ENCODE data around the gene MYEOV. TPM values are rescaled to one million over a fixed set of nuclear protein-coding genes. Genes with fewer than 3 reads are reported as not detected.

Gene MYEOV
- total and polyA plus RNA-seq, 9 of the 15 experiments (the other 6 are each of a cell fraction or from before 2014, with no cell fraction given) = 10.2 to 133 (median 32.2) TPM

GRCh38 chr11:69298267-69299022 lies 4.5 kb downstream of the MYEOV start (continued):
- TF ChIP-seq ZNF395 (CRISPR knock-in tag; IDR thresholded peaks at IDR 0.05) = no peak
- no peak for TF ChIP-seq ZNF551 (CRISPR knock-in tag; IDR thresholded peaks at IDR 0.05)
- TF ChIP-seq, protein P1, sequence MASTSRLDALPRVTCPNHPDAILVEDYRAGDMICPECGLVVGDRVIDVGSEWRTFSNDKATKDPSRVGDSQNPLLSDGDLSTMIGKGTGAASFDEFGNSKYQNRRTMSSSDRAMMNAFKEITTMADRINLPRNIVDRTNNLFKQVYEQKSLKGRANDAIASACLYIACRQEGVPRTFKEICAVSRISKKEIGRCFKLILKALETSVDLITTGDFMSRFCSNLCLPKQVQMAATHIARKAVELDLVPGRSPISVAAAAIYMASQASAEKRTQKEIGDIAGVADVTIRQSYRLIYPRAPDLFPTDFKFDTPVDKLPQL (IDR thresholded peaks at IDR 0.05; ENCODE audit: extremely low read depth, insufficient read length) = no peak
- TF ChIP-seq ZNF57 (CRISPR knock-in tag; IDR thresholded peaks at IDR 0.05) = no peak
- peak; percentile 14; the same call in 1 of the 2 replicates for TF ChIP-seq ARID1B (IDR thresholded peaks at IDR 0.05)
- no peak for TF ChIP-seq ZNF766 (CRISPR knock-in tag; conservative IDR thresholded peaks at IDR 0.05)
- TF ChIP-seq ZNF449 (CRISPR knock-in tag; IDR thresholded peaks at IDR 0.05) = no peak
- no peak for TF ChIP-seq SIX5 (IDR thresholded peaks at IDR 0.05; ENCODE audit: borderline replicate concordance in 1 of 2, insufficient read depth in 1 of 2, low read depth in 1 of 2, low read length in 2 of 2)
- TF ChIP-seq, protein P2, sequence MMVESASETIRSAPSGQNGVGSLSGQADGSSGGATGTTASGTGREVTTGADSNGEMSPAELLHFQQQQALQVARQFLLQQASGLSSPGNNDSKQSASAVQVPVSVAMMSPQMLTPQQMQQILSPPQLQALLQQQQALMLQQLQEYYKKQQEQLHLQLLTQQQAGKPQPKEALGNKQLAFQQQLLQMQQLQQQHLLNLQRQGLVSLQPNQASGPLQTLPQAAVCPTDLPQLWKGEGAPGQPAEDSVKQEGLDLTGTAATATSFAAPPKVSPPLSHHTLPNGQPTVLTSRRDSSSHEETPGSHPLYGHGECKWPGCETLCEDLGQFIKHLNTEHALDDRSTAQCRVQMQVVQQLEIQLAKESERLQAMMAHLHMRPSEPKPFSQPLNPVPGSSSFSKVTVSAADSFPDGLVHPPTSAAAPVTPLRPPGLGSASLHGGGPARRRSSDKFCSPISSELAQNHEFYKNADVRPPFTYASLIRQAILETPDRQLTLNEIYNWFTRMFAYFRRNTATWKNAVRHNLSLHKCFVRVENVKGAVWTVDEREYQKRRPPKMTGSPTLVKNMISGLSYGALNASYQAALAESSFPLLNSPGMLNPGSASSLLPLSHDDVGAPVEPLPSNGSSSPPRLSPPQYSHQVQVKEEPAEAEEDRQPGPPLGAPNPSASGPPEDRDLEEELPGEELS (CRISPR knock-in tag; IDR thresholded peaks at IDR 0.05; ENCODE audit: borderline replicate concordance) = no peak
- TF ChIP-seq ZNF282 (CRISPR knock-in tag; IDR thresholded peaks at IDR 0.05) = no peak
- TF ChIP-seq, protein P3, sequence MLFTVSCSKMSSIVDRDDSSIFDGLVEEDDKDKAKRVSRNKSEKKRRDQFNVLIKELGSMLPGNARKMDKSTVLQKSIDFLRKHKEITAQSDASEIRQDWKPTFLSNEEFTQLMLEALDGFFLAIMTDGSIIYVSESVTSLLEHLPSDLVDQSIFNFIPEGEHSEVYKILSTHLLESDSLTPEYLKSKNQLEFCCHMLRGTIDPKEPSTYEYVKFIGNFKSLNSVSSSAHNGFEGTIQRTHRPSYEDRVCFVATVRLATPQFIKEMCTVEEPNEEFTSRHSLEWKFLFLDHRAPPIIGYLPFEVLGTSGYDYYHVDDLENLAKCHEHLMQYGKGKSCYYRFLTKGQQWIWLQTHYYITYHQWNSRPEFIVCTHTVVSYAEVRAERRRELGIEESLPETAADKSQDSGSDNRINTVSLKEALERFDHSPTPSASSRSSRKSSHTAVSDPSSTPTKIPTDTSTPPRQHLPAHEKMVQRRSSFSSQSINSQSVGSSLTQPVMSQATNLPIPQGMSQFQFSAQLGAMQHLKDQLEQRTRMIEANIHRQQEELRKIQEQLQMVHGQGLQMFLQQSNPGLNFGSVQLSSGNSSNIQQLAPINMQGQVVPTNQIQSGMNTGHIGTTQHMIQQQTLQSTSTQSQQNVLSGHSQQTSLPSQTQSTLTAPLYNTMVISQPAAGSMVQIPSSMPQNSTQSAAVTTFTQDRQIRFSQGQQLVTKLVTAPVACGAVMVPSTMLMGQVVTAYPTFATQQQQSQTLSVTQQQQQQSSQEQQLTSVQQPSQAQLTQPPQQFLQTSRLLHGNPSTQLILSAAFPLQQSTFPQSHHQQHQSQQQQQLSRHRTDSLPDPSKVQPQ (CRISPR knock-in tag; IDR thresholded peaks at IDR 0.05; ENCODE audit: borderline replicate concordance) = no peak
- TF ChIP-seq ZKSCAN3 (CRISPR knock-in tag; IDR thresholded peaks at IDR 0.05) = no peak
- no peak for TF ChIP-seq ZNF764 (CRISPR knock-in tag; IDR thresholded peaks at IDR 0.05; ENCODE audit: low read depth)
- TF ChIP-seq ZFP30 (CRISPR knock-in tag; IDR thresholded peaks at IDR 0.05; ENCODE audit: borderline replicate concordance) = no peak

All from K562 (cell line).